OCI-LY3 (cell line): Measurements from ENCODE around the gene ZNF17.

Source experiments
- EZH2phosphoT487 ChIP-seq: fragments of 200-600 bp; shearing (Covaris generic); IDR thresholded peaks from 2 replicates; pipeline ENCODE4 v1.6.1; 2018; ENCODE audit warnings: antibody characterized with exemption, mixed run types, low read depth
- TF ChIP-seq, protein P1 (sequence below): fragments of 200-600, 300-600 bp; sonication (generic); IDR thresholded peaks from 2 replicates; pipeline ENCODE4 v1.5.1; 2014; ENCODE audit warnings: antibody characterized with exemption, low read length, low read depth

DNA sequence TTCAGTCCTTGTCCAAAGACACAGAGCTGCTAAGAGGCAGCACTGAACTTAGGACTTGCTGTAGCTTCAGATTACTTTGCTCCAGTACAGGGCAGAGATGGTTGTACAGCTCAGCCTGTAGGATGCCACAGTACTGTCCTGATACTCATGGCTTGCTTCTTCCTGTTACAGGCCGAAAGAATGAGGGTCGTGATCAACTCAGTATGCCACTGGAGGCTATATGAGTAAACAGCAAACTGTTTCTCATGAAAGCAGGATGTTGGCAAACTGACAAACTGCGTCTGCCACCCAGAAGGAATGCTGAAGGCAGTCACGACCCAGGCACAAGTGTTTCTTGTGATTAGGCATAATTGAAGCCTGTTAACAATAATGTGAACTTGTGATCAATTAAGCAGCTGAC is 27.0 kb downstream of the ZNF17 start:
- TF ChIP-seq EZH2phosphoT487: no peak
- TF ChIP-seq, protein P1, sequence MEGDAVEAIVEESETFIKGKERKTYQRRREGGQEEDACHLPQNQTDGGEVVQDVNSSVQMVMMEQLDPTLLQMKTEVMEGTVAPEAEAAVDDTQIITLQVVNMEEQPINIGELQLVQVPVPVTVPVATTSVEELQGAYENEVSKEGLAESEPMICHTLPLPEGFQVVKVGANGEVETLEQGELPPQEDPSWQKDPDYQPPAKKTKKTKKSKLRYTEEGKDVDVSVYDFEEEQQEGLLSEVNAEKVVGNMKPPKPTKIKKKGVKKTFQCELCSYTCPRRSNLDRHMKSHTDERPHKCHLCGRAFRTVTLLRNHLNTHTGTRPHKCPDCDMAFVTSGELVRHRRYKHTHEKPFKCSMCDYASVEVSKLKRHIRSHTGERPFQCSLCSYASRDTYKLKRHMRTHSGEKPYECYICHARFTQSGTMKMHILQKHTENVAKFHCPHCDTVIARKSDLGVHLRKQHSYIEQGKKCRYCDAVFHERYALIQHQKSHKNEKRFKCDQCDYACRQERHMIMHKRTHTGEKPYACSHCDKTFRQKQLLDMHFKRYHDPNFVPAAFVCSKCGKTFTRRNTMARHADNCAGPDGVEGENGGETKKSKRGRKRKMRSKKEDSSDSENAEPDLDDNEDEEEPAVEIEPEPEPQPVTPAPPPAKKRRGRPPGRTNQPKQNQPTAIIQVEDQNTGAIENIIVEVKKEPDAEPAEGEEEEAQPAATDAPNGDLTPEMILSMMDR: no peak
